Measurements from ENCODE around the gene TBL2. TPM values are rescaled to one million over a fixed set of nuclear protein-coding genes. Genes with fewer than 3 reads are reported as not detected.
"Not testable (repeated sequence)": the region's sequence is repeated elsewhere in the genome, so short reads cannot be mapped to it uniquely, and the experiment has no call there.

The TBL2 gene
- polyA plus RNA-seq, 1 donor, result 37.6 TPM

- H3K9me3 ChIP-seq (ENCODE audit: control insufficient read depth, low read depth, low read length), result no peaks in the 10 kb centered on the region
- DNase-seq, result no peak
- WGBS (ENCODE audit: insufficient coverage, low lambda C conversion rate), result 93% methylated on average over 3 of the region's 5 CpGs
- no peak overlapping the region for H3K27ac ChIP-seq (ENCODE audit: low read length)
- H3K4me1 ChIP-seq (ENCODE audit: control insufficient read depth, insufficient read depth, low read length), result no peaks in the 10 kb centered on the region
- H3K4me3 ChIP-seq (ENCODE audit: low read length), result no peak overlapping the region
- no peaks in the 10 kb centered on the region for H3K27me3 ChIP-seq (ENCODE audit: control insufficient read depth, insufficient read depth, low read length)
- peaks cover 49% of the 10 kb centered on the region for H3K36me3 ChIP-seq (ENCODE audit: control insufficient read depth, insufficient read depth, low read length)
Observed at GRCh38 chr7:73536479-73536878, 41.9 kb downstream of the TBL2 start.

GRCh38 chr7:73535918-73536317 is 42.5 kb downstream of the TBL2 start:
- not testable (repeated sequence) for H3K4me3 ChIP-seq (ENCODE audit: low read length)
- WGBS (ENCODE audit: insufficient coverage, low lambda C conversion rate), result no CpG with 5 or more reads among the region's 7 CpGs

DNA sequence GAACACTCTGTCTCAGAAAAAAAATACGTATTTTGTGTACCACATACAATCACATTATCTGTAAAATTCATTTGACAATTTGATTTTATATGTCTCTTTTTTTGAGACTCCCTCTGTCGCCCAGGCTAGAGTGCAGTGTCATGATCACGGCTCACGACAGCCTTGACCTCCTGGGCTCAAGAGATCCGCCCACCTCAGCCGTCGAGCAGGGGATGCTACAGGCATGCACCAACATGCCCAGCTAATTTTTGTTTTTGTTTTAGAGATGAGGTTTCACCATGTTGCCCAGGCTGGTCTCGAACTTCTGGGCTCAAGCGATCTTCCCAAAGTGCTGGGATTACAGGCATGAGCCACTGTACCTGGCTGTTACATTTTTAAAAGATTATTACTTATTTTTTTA is 44.6 kb downstream of the TBL2 start:
- Histone ChIP-seq H3K9me3 (ENCODE audit: control insufficient read depth, low read depth, low read length) (no peaks in the 10 kb centered on the region), H3K4me1 (ENCODE audit: control insufficient read depth, insufficient read depth, low read length) (no peaks in the 10 kb centered on the region), H3K36me3 (ENCODE audit: control insufficient read depth, insufficient read depth, low read length) (peaks cover 33% of the 10 kb centered on the region), H3K4me3 (ENCODE audit: low read length) (no peak overlapping the region), H3K27ac (ENCODE audit: low read length) (no peak overlapping the region), H3K27me3 (ENCODE audit: control insufficient read depth, insufficient read depth, low read length) (no peaks in the 10 kb centered on the region)
- no CpG with 5 or more reads among the region's 9 CpGs for WGBS (ENCODE audit: insufficient coverage, low lambda C conversion rate)
- no peak for DNase-seq

More at GRCh38 chr7:73535918-73536317, 42.5 kb downstream of the TBL2 start:
- not testable (repeated sequence) for H3K9me3 ChIP-seq (ENCODE audit: control insufficient read depth, low read depth, low read length); H3K27me3 ChIP-seq (ENCODE audit: control insufficient read depth, insufficient read depth, low read length); DNase-seq; H3K27ac ChIP-seq (ENCODE audit: low read length); H3K4me1 ChIP-seq (ENCODE audit: control insufficient read depth, insufficient read depth, low read length)
- peaks cover 45% of the 10 kb centered on the region for H3K36me3 ChIP-seq (ENCODE audit: control insufficient read depth, insufficient read depth, low read length)

DNA sequence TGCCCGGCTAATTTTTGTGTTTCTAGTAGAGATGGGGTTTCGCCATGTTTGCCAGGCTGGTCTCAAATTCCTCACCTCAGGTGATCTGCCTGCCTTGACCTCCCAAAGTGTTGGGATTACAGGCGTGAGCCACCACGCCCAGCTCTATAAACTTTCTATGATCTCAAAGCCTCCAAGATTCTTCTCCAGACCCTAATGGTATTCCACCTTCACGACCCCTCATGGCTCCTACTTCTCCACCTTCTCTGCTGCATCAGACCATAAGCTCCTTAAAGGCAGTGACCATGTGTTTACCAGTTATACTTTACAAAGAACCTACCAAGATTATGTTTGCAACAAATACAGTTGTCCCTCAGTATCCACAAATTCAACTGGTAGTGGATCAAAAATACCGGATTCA is 46.2 kb downstream of the TBL2 start:
- DNase-seq, result no peak
- Histone ChIP-seq H3K36me3 (ENCODE audit: control insufficient read depth, insufficient read depth, low read length) (peaks cover 19% of the 10 kb centered on the region), H3K4me1 (ENCODE audit: control insufficient read depth, insufficient read depth, low read length) (no peaks in the 10 kb centered on the region), H3K27ac (ENCODE audit: low read length) (no peak overlapping the region), H3K9me3 (ENCODE audit: control insufficient read depth, low read depth, low read length) (no peaks in the 10 kb centered on the region), H3K27me3 (ENCODE audit: control insufficient read depth, insufficient read depth, low read length) (no peaks in the 10 kb centered on the region), H3K4me3 (ENCODE audit: low read length) (no peak overlapping the region)
- WGBS (ENCODE audit: insufficient coverage, low lambda C conversion rate), result no CpG with 5 or more reads among the region's 6 CpGs

- no peaks in the 10 kb centered on the region for H3K9me3 ChIP-seq (ENCODE audit: control insufficient read depth, low read depth, low read length)
- H3K36me3 ChIP-seq (ENCODE audit: control insufficient read depth, insufficient read depth, low read length), result peaks cover 5% of the 10 kb centered on the region
- no peak for DNase-seq
- no peaks in the 10 kb centered on the region for H3K27me3 ChIP-seq (ENCODE audit: control insufficient read depth, insufficient read depth, low read length)
- H3K4me1 ChIP-seq (ENCODE audit: control insufficient read depth, insufficient read depth, low read length), result no peaks in the 10 kb centered on the region
- no peak overlapping the region for H3K4me3 ChIP-seq (ENCODE audit: low read length)
- no peak overlapping the region for H3K27ac ChIP-seq (ENCODE audit: low read length)
- WGBS (ENCODE audit: insufficient coverage, low lambda C conversion rate), result no CpG with 5 or more reads among the region's 3 CpGs
Observed at GRCh38 chr7:73530800-73531199, 47.6 kb downstream of the TBL2 start.

DNA sequence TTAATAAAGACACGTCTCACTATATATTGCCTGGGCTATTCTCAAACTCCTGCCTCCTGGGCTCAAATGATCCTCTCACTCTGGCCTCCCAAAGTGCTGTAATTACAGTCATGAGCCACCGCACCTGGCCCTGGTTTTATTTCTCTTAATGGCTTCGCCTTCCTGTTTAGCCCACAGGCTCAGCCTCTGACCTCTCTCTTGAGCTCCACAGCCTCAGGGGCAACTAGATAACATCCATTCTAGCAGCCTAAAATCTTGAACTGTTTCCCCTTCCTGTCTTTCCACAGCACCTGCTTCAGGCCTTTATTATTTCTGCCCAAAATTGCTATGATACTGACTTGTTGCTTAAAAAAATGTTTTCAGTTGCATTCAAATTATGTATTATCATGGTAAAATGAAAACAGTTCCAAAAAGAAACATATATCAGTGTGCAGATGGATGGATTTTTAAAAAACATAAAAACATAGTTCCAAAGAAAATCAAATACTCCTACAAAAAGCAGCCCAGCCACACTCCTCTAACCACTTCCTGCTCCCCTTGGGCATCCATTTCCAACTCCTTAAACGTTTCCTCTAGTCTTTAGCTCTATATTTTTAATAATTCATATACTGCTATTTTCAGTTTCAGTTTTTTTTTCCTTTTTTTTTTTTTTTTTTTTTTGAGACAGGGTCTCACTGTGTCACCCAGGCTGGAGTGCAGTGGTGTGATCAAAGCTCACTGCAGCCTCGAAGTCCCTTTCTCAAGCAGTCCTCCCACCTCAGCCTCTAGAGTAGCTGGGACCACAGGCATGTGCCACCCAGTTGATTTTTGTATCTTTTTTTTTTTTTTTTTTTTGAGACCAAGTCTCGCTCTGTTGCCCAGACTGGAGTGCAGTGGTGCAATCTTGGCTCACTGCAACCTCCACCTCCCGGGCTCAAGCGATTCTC is 51.2 kb downstream of the TBL2 start:
- Histone ChIP-seq H3K9me3 (ENCODE audit: control insufficient read depth, low read depth, low read length) (no peaks in the 10 kb centered on the region), H3K27ac (ENCODE audit: low read length) (no peak overlapping the region), H3K4me1 (ENCODE audit: control insufficient read depth, insufficient read depth, low read length) (peaks cover 3% of the 10 kb centered on the region), H3K27me3 (ENCODE audit: control insufficient read depth, insufficient read depth, low read length) (no peaks in the 10 kb centered on the region), H3K4me3 (ENCODE audit: low read length) (no peak overlapping the region), H3K36me3 (ENCODE audit: control insufficient read depth, insufficient read depth, low read length) (no peaks in the 10 kb centered on the region)
- WGBS (ENCODE audit: insufficient coverage, low lambda C conversion rate), result 100% methylated on average over 1 of the region's 8 CpGs
- no peak for DNase-seq

DNA sequence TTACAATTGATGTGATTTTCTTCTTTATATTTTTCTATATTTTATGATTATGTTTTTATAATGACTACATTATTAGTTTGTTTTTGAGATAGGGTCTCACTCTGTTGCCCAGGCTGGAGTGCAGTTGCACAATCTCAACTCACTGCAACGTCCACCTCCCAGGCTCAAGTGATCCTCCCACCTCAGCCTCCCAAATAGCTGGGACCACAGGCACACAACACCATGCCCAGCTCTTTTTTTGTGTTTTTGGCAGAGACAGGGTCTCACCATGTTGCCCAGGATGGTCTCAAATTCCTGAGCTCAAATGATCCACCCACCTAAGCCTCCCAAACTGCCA is 52.3 kb downstream of the TBL2 start:
- H3K4me3 ChIP-seq (ENCODE audit: low read length); H3K36me3 ChIP-seq (ENCODE audit: control insufficient read depth, insufficient read depth, low read length); H3K27me3 ChIP-seq (ENCODE audit: control insufficient read depth, insufficient read depth, low read length); H3K9me3 ChIP-seq (ENCODE audit: control insufficient read depth, low read depth, low read length); DNase-seq; H3K27ac ChIP-seq (ENCODE audit: low read length); H3K4me1 ChIP-seq (ENCODE audit: control insufficient read depth, insufficient read depth, low read length): not testable (repeated sequence)
- WGBS (ENCODE audit: insufficient coverage, low lambda C conversion rate), result no CpG with 5 or more reads among the region's 1 CpG

DNA sequence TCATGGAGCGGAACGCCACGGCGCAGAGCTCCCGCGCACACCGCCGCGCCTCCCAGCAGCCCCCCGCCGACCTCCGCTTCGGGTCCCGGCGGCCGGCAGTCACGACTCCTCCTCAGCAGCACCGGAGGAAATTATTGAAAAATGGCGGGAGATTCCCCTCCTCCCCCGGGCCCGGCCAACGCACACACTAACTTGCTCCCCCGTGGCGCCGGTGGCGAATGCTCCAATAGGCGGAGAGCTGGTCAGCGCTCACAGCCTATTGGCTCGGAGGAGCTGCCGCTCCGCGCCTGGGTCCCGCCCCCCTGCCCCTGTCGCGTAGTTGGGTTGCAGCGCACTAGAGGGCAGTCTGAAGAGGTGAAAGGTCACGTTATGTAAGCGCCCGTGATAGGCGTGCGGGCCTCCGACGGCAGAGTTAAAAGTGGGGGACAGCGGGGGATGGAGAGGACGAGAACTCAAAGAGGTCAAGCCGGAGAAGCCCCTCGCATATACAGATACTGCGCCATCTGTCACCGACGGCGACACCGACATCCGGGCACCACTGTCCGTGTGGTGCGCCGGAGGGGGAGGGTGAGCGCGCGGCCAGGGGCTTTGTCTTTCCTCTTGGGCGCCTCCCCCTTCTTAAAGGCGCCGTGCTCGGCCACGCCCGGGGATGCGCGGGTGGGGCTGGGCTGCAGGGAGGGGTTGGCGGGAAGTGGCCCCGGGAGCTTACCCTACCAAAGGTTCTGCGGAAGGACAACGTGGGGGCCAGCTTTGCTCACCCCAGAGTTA is 56.1 kb downstream of the TBL2 start, which contains the start of gene BAZ1B:
Gene BAZ1B (minus strand): TSS at position 189 of the 768 bp plus-strand sequence. CDS start 360 bp downstream, outside the sequence.
- H3K27ac ChIP-seq (ENCODE audit: low read length), result peak within 1 kb of the TSS; percentile 72
- WGBS (ENCODE audit: insufficient coverage, low lambda C conversion rate), result 0% methylated on average over 3 of the region's 71 CpGs
- H3K4me3 ChIP-seq (ENCODE audit: low read length), result peak within 1 kb of the TSS; percentile 54
- no peaks in the 10 kb centered on the region for H3K27me3 ChIP-seq (ENCODE audit: control insufficient read depth, insufficient read depth, low read length)
- peak; percentile 97 to 99 for DNase-seq
- H3K9me3 ChIP-seq (ENCODE audit: control insufficient read depth, low read depth, low read length), result no peaks in the 10 kb centered on the region
- H3K4me1 ChIP-seq (ENCODE audit: control insufficient read depth, insufficient read depth, low read length), result peaks cover 3% of the 10 kb centered on the region
- H3K36me3 ChIP-seq (ENCODE audit: control insufficient read depth, insufficient read depth, low read length), result peaks cover 7% of the 10 kb centered on the region

GRCh38 chr7:73521636-73522104 is 56.7 kb downstream of the TBL2 start:
- Histone ChIP-seq H3K4me1 (ENCODE audit: control insufficient read depth, insufficient read depth, low read length) (peaks cover 3% of the 10 kb centered on the region), H3K36me3 (ENCODE audit: control insufficient read depth, insufficient read depth, low read length) (peaks cover 14% of the 10 kb centered on the region), H3K27ac (ENCODE audit: low read length) (peak overlapping the region; percentile 72), H3K27me3 (ENCODE audit: control insufficient read depth, insufficient read depth, low read length) (no peaks in the 10 kb centered on the region), H3K4me3 (ENCODE audit: low read length) (peak overlapping the region; percentile 54), H3K9me3 (ENCODE audit: control insufficient read depth, low read depth, low read length) (no peaks in the 10 kb centered on the region)
- peak in 1 of 2 donors; percentile 77 for DNase-seq
- WGBS (ENCODE audit: insufficient coverage, low lambda C conversion rate), result no CpG with 5 or more reads among the region's 62 CpGs
